Effector memory CD8-positive, alpha-beta T cell (primary cell): ENCODE results near the gene OR6C65.
"Not testable (repeated sequence)": the region's sequence is repeated elsewhere in the genome, so short reads cannot be mapped to it uniquely, and the experiment has no call there.

Experiments used
- ATAC-seq: fragments of 150-1000 bp; cut with Tn5 transposase; replicated peaks from 2 replicates; pipeline ENCODE4 v1.10.0; 2021; ENCODE audit warnings: mild to moderate bottlenecking, moderate library complexity
- DNase-seq, 3 experiments: peaks; one replicate each; pipeline ENCODE4 v3.0.0; 2021
- H3K27ac Mint-ChIP-seq, 2 donors: one replicate each; pipeline ENCODE4 v1.8.0; 2022; ENCODE audit warnings: mild to moderate bottlenecking in 2 of 2, mixed read lengths in 2 of 2, moderate library complexity in 2 of 2
- H3K27me3 Mint-ChIP-seq, 2 donors: one replicate each; pipeline ENCODE4 v1.8.0; 2022; ENCODE audit warnings: mixed read lengths in 2 of 2
- H3K36me3 Mint-ChIP-seq: one replicate; pipeline ENCODE4 v1.8.0; 2022; ENCODE audit warnings: mild to moderate bottlenecking, moderate library complexity, mixed read lengths; ENCODE audit not compliant: insufficient read depth
- H3K4me1 Mint-ChIP-seq, 2 donors: one replicate each; pipeline ENCODE4 v1.8.0; 2022; ENCODE audit warnings: low read depth in 2 of 2, mixed read lengths in 2 of 2
- H3K4me3 Mint-ChIP-seq, 2 donors: one replicate each; pipeline ENCODE4 v1.8.0; 2022; ENCODE audit warnings: mild to moderate bottlenecking in 2 of 2, mixed read lengths in 2 of 2, moderate library complexity in 2 of 2
- H3K9me3 Mint-ChIP-seq, 2 donors: one replicate each; pipeline ENCODE4 v1.8.0; 2022; ENCODE audit warnings: mixed read lengths in 2 of 2

OR6C65 gene

DNA sequence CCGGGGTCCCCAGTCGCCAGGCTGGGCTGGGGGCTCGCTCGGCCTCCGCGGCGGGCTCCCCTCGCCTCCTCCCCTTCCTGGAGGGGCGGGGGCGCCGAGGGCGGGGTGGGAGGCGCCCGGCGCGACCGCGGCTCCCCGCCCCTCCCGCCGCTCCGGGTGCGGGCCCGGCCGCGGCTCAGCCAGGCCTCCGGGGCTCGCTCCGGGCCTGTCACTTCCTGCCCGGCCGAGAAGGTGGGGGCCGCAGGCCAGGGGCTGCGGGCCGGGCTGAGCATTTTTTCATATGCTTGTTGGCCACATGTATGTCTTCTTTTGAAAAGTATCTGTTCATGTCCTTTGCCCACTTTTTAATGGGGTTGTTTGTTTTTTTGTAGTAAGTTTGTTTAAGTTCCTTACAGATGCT is 14.6 kb downstream of the OR6C65 start:
- DNase-seq, H3K36me3 Mint-ChIP-seq, H3K9me3 Mint-ChIP-seq, H3K4me1 Mint-ChIP-seq, H3K27ac Mint-ChIP-seq: not testable (repeated sequence)
- Mint-ChIP-seq H3K4me3 (peak overlapping the region in 1 of 2 donors; percentile 52), H3K27me3 (peaks cover 50 to 71% of the 10 kb centered on the region in 2 donors)
- peak; percentile 96 for ATAC-seq

GRCh38 chr12:55416961-55417360 is 16.6 kb downstream of the OR6C65 start:
- DNase-seq (no peak), ATAC-seq (no peak)
- Mint-ChIP-seq H3K27ac (no peak overlapping the region), H3K36me3 (no peaks in the 10 kb centered on the region), H3K4me1 (peaks cover 4 to 6% of the 10 kb centered on the region in 2 donors), H3K27me3 (peaks cover 50 to 75% of the 10 kb centered on the region in 2 donors), H3K4me3 (no peak overlapping the region), H3K9me3 (no peaks in the 10 kb centered on the region)

GRCh38 chr12:55420307-55420962 is 20.1 kb downstream of the OR6C65 start:
- peaks cover 2 to 3% of the 10 kb centered on the region in 2 donors for H3K4me1 Mint-ChIP-seq
- no peaks in the 10 kb centered on the region for H3K9me3 Mint-ChIP-seq
- peaks cover 52 to 60% of the 10 kb centered on the region in 2 donors for H3K27me3 Mint-ChIP-seq
- ATAC-seq (no peak), DNase-seq (no peak)
- H3K4me3 Mint-ChIP-seq = no peak overlapping the region
- no peak overlapping the region for H3K27ac Mint-ChIP-seq
- no peaks in the 10 kb centered on the region for H3K36me3 Mint-ChIP-seq

GRCh38 chr12:55425954-55426353 is 25.6 kb downstream of the OR6C65 start, which contains the start of gene OR6C76:
Gene OR6C76, plus strand, starts transcription at chr12:55426254. Its CDS starts 0 bp downstream, at chr12:55426254.
- no peaks in the 10 kb centered on the region for H3K9me3 Mint-ChIP-seq
- H3K36me3 Mint-ChIP-seq = no peaks in the 10 kb centered on the region
- no peak within 1 kb of the TSS for H3K4me3 Mint-ChIP-seq

DNA sequence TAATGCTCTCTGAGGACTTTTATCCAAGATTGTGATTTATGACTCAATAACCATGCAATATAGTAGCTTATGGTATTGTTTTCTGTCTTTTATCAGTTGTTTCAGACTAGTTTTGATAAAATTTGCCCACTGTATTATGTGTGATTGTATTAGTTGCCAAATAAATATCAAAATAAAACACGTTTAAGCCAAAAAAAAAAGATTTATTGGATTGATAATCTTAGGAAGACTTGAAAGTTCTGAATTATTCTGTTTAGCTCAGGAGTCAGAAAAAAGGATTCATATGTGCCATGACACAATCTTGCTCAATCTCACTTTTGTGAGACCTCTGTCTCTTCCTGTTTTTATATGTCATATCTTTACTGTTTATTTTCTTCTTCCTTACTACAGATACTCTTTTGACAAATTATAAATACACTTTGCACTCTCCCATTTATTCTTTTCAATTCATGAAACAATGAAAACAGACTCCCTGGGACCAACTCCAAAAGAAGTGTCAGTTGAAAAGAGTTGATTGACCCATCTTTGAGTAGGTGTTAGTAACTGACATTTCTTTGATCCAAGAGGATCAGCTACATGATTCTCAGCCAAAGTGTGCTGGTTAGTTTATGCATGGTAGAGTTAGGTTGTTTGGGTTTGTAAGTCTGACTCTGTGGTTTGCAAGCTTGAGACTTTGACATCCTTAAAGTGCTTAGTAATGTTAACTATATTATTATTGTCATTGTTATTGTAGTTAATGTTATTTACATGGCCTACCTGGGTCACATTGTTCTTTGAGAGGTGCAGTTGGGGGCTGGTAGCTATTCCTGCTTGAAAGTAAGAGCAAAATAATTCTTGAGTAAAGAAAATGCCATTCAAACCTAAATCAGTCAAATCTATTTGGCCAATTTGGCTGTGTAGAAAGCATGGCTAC is 28.3 kb downstream of the OR6C65 start:
- ATAC-seq (no peak), DNase-seq (no peak)
- H3K27me3 Mint-ChIP-seq = peaks cover 30 to 51% of the 10 kb centered on the region in 2 donors
- no peaks in the 10 kb centered on the region for H3K36me3 Mint-ChIP-seq
- H3K9me3 Mint-ChIP-seq = no peaks in the 10 kb centered on the region
- no peaks in the 10 kb centered on the region for H3K4me1 Mint-ChIP-seq
- H3K27ac Mint-ChIP-seq = no peak overlapping the region
- H3K4me3 Mint-ChIP-seq = no peak overlapping the region

More at GRCh38 chr12:55425954-55426353, 25.6 kb downstream of the OR6C65 start, which contains the start of gene OR6C76:
- DNase-seq (no peak), ATAC-seq (no peak)
- Mint-ChIP-seq H3K27ac (no peak within 1 kb of the TSS), H3K4me1 (no peaks in the 10 kb centered on the region), H3K27me3 (peaks cover 25 to 40% of the 10 kb centered on the region in 2 donors)

DNA sequence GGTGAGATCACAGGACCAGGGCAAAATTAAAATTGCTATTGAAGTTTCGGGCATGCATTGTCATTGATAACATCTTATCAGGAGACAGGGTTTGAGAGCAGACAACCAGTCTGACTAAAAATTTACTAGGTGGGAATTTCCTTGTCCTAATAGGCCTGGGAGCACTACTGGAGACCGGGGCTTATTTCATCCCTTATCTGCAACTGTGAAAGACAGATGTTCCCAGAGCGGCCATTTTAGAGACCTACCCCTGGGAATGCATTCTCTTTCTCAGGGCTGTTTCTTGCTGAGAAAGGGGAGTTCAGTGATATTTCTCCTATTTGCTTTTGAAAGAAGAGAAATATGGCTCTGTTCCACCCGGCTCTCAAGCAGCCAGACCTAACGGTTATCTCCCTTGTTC is 40.9 kb downstream of the OR6C65 start:
- not testable (repeated sequence) for ATAC-seq, H3K36me3 Mint-ChIP-seq, H3K9me3 Mint-ChIP-seq, H3K27me3 Mint-ChIP-seq, H3K4me3 Mint-ChIP-seq, DNase-seq, H3K4me1 Mint-ChIP-seq, H3K27ac Mint-ChIP-seq

- Mint-ChIP-seq H3K27ac (no peak within 1 kb of the TSS), H3K9me3 (peaks cover 0 to 2% of the 10 kb centered on the region in 2 donors), H3K4me3 (no peak within 1 kb of the TSS), H3K36me3 (no peaks in the 10 kb centered on the region), H3K27me3 (peaks cover 6 to 15% of the 10 kb centered on the region in 2 donors), H3K4me1 (no peaks in the 10 kb centered on the region)
- ATAC-seq = no peak
- no peak for DNase-seq
Observed at GRCh38 chr12:55443776-55444175, 43.4 kb downstream of the OR6C65 start, which contains the start of gene OR6C2. Gene OR6C2, plus strand, starts transcription at chr12:55444076. Its CDS starts 8,138 bp downstream, at chr12:55452214.

DNA sequence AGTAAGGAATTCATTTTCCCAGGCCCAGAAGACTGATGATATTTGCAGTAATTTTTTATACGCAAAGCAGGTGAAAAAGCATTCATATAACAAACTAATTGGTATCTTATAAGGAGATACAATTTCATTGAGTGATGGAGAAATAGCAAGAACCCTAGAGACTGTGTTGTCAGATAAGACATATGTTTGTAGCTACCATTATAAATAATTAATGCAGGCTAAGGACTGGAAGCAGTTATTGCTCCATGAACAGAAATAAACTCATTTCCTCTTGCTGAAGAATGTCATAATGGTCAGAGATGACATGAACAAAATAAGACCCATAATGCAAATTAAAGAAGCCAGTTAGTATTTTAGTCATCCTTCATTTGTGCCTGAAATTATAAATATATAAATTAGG is 45.0 kb downstream of the OR6C65 start:
- Mint-ChIP-seq H3K9me3 (peaks cover 0 to 2% of the 10 kb centered on the region in 2 donors), H3K27ac (no peak overlapping the region), H3K36me3 (no peaks in the 10 kb centered on the region), H3K4me1 (no peaks in the 10 kb centered on the region), H3K4me3 (no peak overlapping the region), H3K27me3 (peaks cover 6 to 15% of the 10 kb centered on the region in 2 donors)
- ATAC-seq (no peak), DNase-seq (no peak)

GRCh38 chr12:55446326-55446725 is 46.0 kb downstream of the OR6C65 start:
- H3K9me3 Mint-ChIP-seq = no peaks in the 10 kb centered on the region
- ATAC-seq (no peak), DNase-seq (no peak)
- H3K4me1 Mint-ChIP-seq = no peaks in the 10 kb centered on the region
- no peak overlapping the region for H3K4me3 Mint-ChIP-seq
- no peaks in the 10 kb centered on the region for H3K36me3 Mint-ChIP-seq
- no peak overlapping the region for H3K27ac Mint-ChIP-seq
- peaks cover 6 to 17% of the 10 kb centered on the region in 2 donors for H3K27me3 Mint-ChIP-seq

DNA sequence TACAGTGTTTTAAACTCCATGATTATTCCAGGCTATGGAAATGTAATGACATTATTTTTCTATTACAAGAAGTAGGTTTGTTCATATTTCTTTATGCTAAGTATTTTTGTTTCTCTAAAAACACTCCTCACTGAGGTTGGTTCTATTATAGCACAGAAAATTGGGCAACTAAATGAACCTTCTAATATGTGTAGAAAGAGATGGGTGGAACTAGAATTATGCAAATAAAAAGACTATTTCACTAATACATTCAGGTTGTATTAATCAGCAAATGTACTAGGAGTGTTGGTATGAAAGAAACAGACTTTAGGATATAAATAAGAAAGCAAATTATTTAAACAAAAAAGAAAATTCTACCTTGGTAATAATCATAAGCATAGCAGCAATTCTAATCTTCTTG is 48.5 kb downstream of the OR6C65 start:
- Mint-ChIP-seq H3K27me3 (peaks cover 17 to 20% of the 10 kb centered on the region in 2 donors), H3K9me3 (no peaks in the 10 kb centered on the region), H3K4me3 (no peak overlapping the region), H3K4me1 (no peaks in the 10 kb centered on the region), H3K27ac (no peak overlapping the region), H3K36me3 (no peaks in the 10 kb centered on the region)
- no peak for ATAC-seq
- no peak for DNase-seq
